Stimulated activated naive B cell treated with anti-CD40 and anti-IgM and Interleukin-4, amounts not matched to agents 10 μg/mL and 1 μg/mL and 100 μg/mL, for 72 hours (primary cell): ENCODE results near the gene NECAP2.
"Not testable (repeated sequence)": the region's sequence is repeated elsewhere in the genome, so short reads cannot be mapped to it uniquely, and the experiment has no call there.

Source experiments
- ATAC-seq, 2 donors: fragments of 150-1000 bp; cut with Tn5 transposase; replicated peaks; 2 replicates each; pipeline ENCODE4 v1.10.0; 2021; ENCODE audit warnings: moderate library complexity in 1 of 2
- DNase-seq: peaks from one replicate; pipeline ENCODE4 v3.0.0; 2021
- H3K27ac Mint-ChIP-seq: one replicate; pipeline ENCODE4 v1.8.0; 2022; ENCODE audit warnings: mild to moderate bottlenecking, mixed read lengths
- H3K27me3 Mint-ChIP-seq, 2 donors: one replicate each; pipeline ENCODE4 v1.8.0; 2022; ENCODE audit warnings: mixed read lengths in 2 of 2
- H3K36me3 Mint-ChIP-seq, 2 donors: one replicate each; pipeline ENCODE4 v1.8.0; 2022; ENCODE audit warnings: mixed read lengths in 2 of 2, mild to moderate bottlenecking in 1 of 2
- H3K4me1 Mint-ChIP-seq, 2 donors: one replicate each; pipeline ENCODE4 v1.8.0; 2022; ENCODE audit warnings: mixed read lengths in 2 of 2, mild to moderate bottlenecking in 1 of 2
- H3K4me3 Mint-ChIP-seq, 2 donors: one replicate each; pipeline ENCODE4 v1.8.0; 2022; ENCODE audit warnings: mild to moderate bottlenecking in 2 of 2, mixed read lengths in 2 of 2, moderate library complexity in 1 of 2
- H3K9me3 Mint-ChIP-seq, 2 donors: one replicate each; pipeline ENCODE4 v1.8.0; 2022; ENCODE audit warnings: mixed read lengths in 2 of 2, mild to moderate bottlenecking in 1 of 2

The NECAP2 gene

DNA sequence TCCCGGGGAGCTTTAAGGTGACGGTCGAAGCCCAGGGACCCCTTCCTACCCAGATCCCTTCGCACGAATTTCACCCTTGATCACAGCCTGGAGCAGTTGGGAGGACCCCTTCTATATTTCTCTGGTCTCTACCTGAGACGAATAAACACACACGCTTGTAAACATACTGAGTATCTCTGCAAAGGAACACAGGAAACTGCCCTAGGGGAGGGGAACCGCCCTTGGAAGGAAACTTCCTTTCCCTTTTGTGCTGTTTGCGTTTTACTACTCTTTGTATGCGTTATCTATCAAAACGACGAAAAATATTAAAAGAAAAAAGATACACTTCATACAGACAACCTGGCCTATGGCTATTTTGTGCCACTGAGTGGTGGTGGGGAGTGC, 750 bp downstream of the NECAP2 start:
- Mint-ChIP-seq H3K9me3 (no peaks in the 10 kb centered on the region), H3K27ac (peak overlapping the region; percentile 98), H3K4me1 (peaks cover 24 to 42% of the 10 kb centered on the region in 2 donors), H3K36me3 (peaks cover 34 to 38% of the 10 kb centered on the region in 2 donors), H3K4me3 (peak overlapping the region; percentile 95 to 97), H3K27me3 (no peaks in the 10 kb centered on the region)
- no peak for ATAC-seq
- no peak for DNase-seq

- Mint-ChIP-seq H3K9me3 (no peaks in the 10 kb centered on the region), H3K4me3 (peak overlapping the region; percentile 95 to 97)
- ATAC-seq, result peak; percentile 74 to 78
These were observed 1.7 kb downstream of the NECAP2 start for GRCh38 chr1:16442265-16442664.

GRCh38 chr1:16442941-16443340, 2.4 kb downstream of the NECAP2 start:
- DNase-seq (no peak), ATAC-seq (peak; percentile 26 to 44)
- H3K27ac Mint-ChIP-seq, result peak overlapping the region; percentile 98
- H3K36me3 Mint-ChIP-seq, result peaks cover 38 to 43% of the 10 kb centered on the region in 2 donors
- peaks cover 24 to 45% of the 10 kb centered on the region in 2 donors for H3K4me1 Mint-ChIP-seq
- peak overlapping the region; percentile 95 to 97 for H3K4me3 Mint-ChIP-seq
- no peaks in the 10 kb centered on the region for H3K9me3 Mint-ChIP-seq
- H3K27me3 Mint-ChIP-seq, result no peaks in the 10 kb centered on the region

More at GRCh38 chr1:16442265-16442664, 1.7 kb downstream of the NECAP2 start:
- Mint-ChIP-seq H3K27ac (peak overlapping the region; percentile 98), H3K27me3 (no peaks in the 10 kb centered on the region), H3K36me3 (peaks cover 34 to 39% of the 10 kb centered on the region in 2 donors), H3K4me1 (peaks cover 24 to 45% of the 10 kb centered on the region in 2 donors)
- peak; percentile 69 for DNase-seq

- Mint-ChIP-seq H3K4me1 (peaks cover 27 to 57% of the 10 kb centered on the region in 2 donors), H3K9me3 (no peaks in the 10 kb centered on the region), H3K27me3 (no peaks in the 10 kb centered on the region), H3K27ac (peak overlapping the region; percentile 98), H3K4me3 (peak overlapping the region; percentile 41 to 95), H3K36me3 (peaks cover 50 to 55% of the 10 kb centered on the region in 2 donors)
- DNase-seq, result no peak
- no peak for ATAC-seq
These were observed 3.6 kb downstream of the NECAP2 start for GRCh38 chr1:16443975-16444770.

GRCh38 chr1:16445052-16445451, 4.5 kb downstream of the NECAP2 start:
- no peak overlapping the region for H3K4me3 Mint-ChIP-seq
- H3K27me3 Mint-ChIP-seq, result no peaks in the 10 kb centered on the region
- H3K36me3 Mint-ChIP-seq, result peaks cover 59 to 64% of the 10 kb centered on the region in 2 donors
- no peak overlapping the region for H3K27ac Mint-ChIP-seq
- H3K4me1 Mint-ChIP-seq, result peaks cover 34 to 63% of the 10 kb centered on the region in 2 donors
- DNase-seq, result no peak
- H3K9me3 Mint-ChIP-seq, result no peaks in the 10 kb centered on the region
- no peak for ATAC-seq

GRCh38 chr1:16446116-16446515, 5.6 kb downstream of the NECAP2 start:
- no peaks in the 10 kb centered on the region for H3K9me3 Mint-ChIP-seq
- DNase-seq, result no peak
- H3K27ac Mint-ChIP-seq, result no peak overlapping the region
- H3K36me3 Mint-ChIP-seq, result peaks cover 63 to 72% of the 10 kb centered on the region in 2 donors
- ATAC-seq, result no peak
- H3K27me3 Mint-ChIP-seq, result no peaks in the 10 kb centered on the region
- H3K4me3 Mint-ChIP-seq, result no peak overlapping the region
- H3K4me1 Mint-ChIP-seq, result peaks cover 35 to 68% of the 10 kb centered on the region in 2 donors

DNA sequence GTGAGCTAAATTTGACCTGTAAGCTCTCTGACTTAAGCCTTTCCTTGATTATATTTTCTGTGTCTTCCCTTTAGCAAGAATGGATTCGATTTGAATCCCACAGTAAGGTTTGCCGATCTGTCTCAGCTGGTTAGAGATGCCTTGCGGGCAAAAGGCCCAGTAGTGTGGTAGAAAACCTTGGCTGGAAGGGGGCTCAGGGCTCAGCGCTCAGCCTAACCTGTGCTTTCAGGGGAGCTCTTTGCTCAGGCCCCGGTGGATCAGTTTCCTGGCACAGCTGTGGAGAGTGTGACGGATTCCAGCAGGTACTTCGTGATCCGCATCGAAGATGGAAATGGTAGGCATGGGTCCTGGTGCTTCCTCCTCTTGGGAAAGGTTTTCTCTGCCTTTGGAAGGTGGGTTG, 7.1 kb downstream of the NECAP2 start:
- Mint-ChIP-seq H3K9me3 (no peaks in the 10 kb centered on the region), H3K27ac (peak overlapping the region; percentile 73), H3K4me3 (no peak overlapping the region), H3K27me3 (no peaks in the 10 kb centered on the region), H3K4me1 (peaks cover 37 to 69% of the 10 kb centered on the region in 2 donors), H3K36me3 (peaks cover 65 to 72% of the 10 kb centered on the region in 2 donors)
- ATAC-seq (no peak), DNase-seq (no peak)

DNA sequence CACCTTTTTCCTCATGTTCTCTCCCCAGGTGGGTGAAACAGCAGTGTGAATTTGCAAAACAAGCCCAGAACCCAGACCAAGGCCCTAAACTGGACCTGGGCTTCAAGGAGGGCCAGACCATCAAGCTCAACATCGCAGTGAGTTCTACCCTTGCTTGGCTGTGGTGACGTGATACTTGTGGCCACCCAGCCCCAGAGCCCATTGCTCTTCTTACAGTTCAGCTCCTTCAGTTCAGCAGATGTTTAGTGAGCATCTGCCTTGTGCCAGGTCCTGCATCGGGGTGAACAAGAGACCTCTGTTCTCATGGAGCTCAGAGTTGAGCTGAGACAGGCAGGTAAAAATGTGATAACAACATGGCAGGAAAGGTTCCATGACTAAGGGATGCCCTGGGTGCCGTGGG, 8.5 kb downstream of the NECAP2 start:
- DNase-seq (no peak), ATAC-seq (no peak)
- H3K27me3 Mint-ChIP-seq, result no peaks in the 10 kb centered on the region
- H3K9me3 Mint-ChIP-seq, result no peaks in the 10 kb centered on the region
- peaks cover 55 to 63% of the 10 kb centered on the region in 2 donors for H3K36me3 Mint-ChIP-seq
- peak overlapping the region; percentile 78 for H3K27ac Mint-ChIP-seq
- H3K4me1 Mint-ChIP-seq, result peaks cover 29 to 55% of the 10 kb centered on the region in 2 donors
- H3K4me3 Mint-ChIP-seq, result no peak overlapping the region

GRCh38 chr1:16449666-16450065, 9.1 kb downstream of the NECAP2 start:
- peaks cover 24 to 49% of the 10 kb centered on the region in 2 donors for H3K4me1 Mint-ChIP-seq
- no peak for DNase-seq
- H3K27me3 Mint-ChIP-seq, result no peaks in the 10 kb centered on the region
- peaks cover 51 to 60% of the 10 kb centered on the region in 2 donors for H3K36me3 Mint-ChIP-seq
- H3K9me3 Mint-ChIP-seq, result no peaks in the 10 kb centered on the region
- H3K4me3 Mint-ChIP-seq, result no peak overlapping the region
- peak overlapping the region; percentile 78 for H3K27ac Mint-ChIP-seq
- no peak for ATAC-seq

- ATAC-seq (no peak), DNase-seq (no peak)
- H3K4me3 Mint-ChIP-seq, result peak overlapping the region in 1 of 2 donors; percentile 45
- H3K36me3 Mint-ChIP-seq, result peaks cover 51 to 66% of the 10 kb centered on the region in 2 donors
- H3K4me1 Mint-ChIP-seq, result peaks cover 24 to 59% of the 10 kb centered on the region in 2 donors
- no peaks in the 10 kb centered on the region for H3K27me3 Mint-ChIP-seq
- H3K27ac Mint-ChIP-seq, result peak overlapping the region; percentile 37
- H3K9me3 Mint-ChIP-seq, result no peaks in the 10 kb centered on the region
These were observed 10.4 kb downstream of the NECAP2 start for GRCh38 chr1:16450863-16451481.

DNA sequence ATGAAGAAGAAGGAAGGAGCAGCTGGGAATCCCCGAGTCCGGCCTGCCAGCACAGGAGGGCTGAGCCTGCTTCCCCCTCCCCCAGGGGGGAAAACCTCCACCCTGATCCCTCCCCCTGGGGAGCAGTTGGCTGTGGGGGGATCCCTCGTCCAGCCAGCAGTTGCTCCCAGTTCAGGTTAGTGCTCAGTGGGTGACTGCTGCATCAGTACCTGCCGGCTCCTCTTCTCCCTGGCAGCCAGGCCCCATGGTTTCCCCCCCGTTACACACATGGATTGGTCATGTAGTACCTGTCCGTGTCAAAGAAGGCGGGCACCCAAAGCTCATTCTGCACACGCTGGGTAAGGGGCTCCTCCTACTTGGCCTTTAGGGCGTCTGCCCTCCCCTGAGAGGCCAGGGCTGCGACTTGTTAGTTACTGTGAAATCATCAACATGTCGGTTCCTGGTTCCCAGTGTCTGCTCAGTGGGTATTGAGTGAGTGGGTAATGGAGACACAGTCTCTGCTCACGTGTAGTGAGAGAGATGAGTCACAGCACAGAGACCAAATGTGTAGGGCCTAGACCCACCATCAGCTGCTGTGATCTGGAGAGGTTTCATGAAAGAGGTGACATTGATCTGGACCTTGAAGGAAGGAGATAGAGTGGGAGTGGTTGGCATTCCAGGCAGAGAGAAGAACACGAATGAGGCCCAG, 11.5 kb downstream of the NECAP2 start:
- no peaks in the 10 kb centered on the region for H3K27me3 Mint-ChIP-seq
- peak; percentile 51 to 71 for ATAC-seq
- peaks cover 51 to 69% of the 10 kb centered on the region in 2 donors for H3K36me3 Mint-ChIP-seq
- H3K9me3 Mint-ChIP-seq, result no peaks in the 10 kb centered on the region
- H3K27ac Mint-ChIP-seq, result peak overlapping the region; percentile 47
- peak overlapping the region in 1 of 2 donors; percentile 10 for H3K4me3 Mint-ChIP-seq
- H3K4me1 Mint-ChIP-seq, result peaks cover 24 to 54% of the 10 kb centered on the region in 2 donors
- peak; percentile 6 for DNase-seq

GRCh38 chr1:16454909-16455308, 14.4 kb downstream of the NECAP2 start:
- not testable (repeated sequence) for H3K27me3 Mint-ChIP-seq, H3K4me3 Mint-ChIP-seq, H3K27ac Mint-ChIP-seq, H3K9me3 Mint-ChIP-seq, ATAC-seq, DNase-seq
- Mint-ChIP-seq H3K4me1 (peaks cover 14 to 35% of the 10 kb centered on the region in 2 donors), H3K36me3 (peaks cover 34 to 56% of the 10 kb centered on the region in 2 donors)

DNA sequence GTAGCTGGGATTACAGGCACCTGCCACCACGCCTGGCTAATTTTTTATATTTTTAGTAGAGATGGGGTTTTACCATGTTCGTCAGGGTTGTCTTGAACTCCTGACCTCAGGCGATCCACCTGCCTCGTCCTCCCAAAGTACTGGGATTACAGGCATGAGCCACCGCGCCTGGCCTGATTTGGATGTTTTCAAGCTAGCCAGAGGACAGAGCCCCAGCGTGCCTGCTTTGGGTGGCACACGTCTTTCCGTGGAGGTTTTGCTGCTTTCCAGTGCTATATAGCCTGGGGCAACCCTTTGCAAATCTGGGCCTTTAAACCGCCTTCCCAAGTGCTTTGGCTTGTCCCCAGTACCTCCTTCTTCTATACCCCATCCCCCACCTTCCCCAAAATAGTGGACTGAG, 15.6 kb downstream of the NECAP2 start:
- H3K9me3 Mint-ChIP-seq, DNase-seq, H3K27me3 Mint-ChIP-seq, H3K4me3 Mint-ChIP-seq, ATAC-seq: not testable (repeated sequence)
- Mint-ChIP-seq H3K4me1 (peaks cover 11 to 24% of the 10 kb centered on the region in 2 donors), H3K36me3 (peaks cover 37 to 52% of the 10 kb centered on the region in 2 donors), H3K27ac (peak overlapping the region; percentile 25)

DNA sequence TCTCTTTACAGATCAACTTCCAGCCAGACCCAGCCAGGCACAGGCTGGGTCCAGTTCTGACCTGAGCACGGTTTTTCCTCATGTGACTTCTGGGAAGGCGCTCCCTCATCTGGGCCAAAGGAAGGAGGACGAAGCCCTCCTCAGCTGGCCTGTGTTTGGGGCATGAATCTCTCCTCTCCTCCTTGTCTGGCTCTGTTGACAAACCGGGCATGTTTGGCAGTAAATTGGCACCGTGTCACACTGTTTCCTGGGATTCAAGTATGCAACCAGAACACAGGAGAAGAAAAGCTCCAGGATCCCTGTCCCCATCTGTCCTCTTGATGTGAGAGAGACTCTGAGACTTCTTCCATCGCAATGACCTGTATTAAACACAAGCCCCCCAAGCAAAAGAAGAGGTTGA, 18.3 kb downstream of the NECAP2 start:
- Mint-ChIP-seq H3K4me1 (peaks cover 2 to 10% of the 10 kb centered on the region in 2 donors), H3K27ac (no peak overlapping the region), H3K27me3 (no peaks in the 10 kb centered on the region), H3K4me3 (no peak overlapping the region), H3K36me3 (peaks cover 30 to 50% of the 10 kb centered on the region in 2 donors), H3K9me3 (no peaks in the 10 kb centered on the region)
- DNase-seq (no peak), ATAC-seq (no peak)
